ENCODE data around the gene DCTN4.
A peak's percentile ranks its signal among the peaks of the same experiment; 100 is the strongest.

The DCTN4 gene

DNA sequence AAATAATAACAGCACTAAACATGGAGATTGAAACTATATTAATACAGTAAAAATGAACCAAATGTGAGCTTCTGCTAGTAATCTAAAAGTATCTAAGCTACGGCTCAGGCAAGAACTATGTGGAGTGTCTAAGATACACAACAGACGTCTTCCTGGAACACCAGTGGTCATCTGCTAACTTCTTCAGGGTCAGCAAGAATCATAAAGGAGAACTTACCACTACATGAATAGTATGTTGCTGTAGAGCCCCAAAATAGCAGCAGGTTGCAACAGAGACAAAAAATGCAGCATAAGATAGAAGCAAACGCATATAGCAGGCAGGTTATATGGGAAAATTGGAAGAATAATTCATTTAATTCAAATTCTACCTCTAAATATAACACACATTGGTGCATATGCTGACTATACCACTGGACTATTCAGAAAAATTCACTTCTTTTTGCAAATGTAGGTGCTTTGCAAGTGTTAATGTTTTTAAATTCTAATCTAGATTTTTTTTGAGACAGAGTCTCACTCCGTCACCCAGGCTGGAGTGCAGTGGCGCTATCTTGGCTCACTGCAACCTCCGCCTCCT lies 27.1 kb downstream of the DCTN4 start:
- no peak for DNase-seq

DNA sequence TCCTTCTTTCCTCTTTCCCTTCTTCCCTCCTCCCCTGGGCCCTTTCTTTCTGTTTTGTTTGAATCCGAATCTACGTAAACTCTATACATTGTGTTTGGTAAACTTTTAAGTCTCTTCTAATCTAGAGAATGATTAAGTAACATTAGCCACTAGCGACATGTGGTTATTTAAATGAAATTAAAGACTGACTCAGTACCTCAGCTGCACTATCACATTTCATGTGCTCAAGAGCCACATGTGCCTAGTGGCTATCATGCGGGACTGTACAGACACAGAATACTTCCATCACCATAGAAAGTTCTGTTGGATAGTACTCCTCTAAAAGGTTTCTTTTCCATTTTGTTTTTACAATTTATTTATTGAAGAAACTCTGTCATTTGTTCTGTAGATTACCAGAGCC lies 29.0 kb downstream of the DCTN4 start:
- no peak for DNase-seq

DNA sequence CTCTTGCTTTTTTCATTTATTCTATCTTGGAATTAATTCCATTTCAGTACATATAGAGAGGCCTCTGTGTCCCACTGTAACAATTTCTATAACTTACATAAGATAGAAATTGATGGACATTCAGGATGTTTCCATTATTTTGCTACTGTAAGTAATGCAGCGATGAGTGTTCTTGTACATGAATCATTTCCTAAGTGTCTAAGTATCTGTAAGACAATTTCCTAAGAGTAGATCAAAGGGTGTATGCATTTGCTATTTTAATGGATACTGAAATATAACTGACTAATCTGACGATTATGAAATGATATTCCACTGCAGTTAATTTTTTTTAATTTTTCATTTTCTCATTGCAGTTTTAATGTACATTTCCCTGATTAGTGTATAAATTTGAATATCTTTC lies 35.0 kb downstream of the DCTN4 start:
- no peak for DNase-seq

DNA sequence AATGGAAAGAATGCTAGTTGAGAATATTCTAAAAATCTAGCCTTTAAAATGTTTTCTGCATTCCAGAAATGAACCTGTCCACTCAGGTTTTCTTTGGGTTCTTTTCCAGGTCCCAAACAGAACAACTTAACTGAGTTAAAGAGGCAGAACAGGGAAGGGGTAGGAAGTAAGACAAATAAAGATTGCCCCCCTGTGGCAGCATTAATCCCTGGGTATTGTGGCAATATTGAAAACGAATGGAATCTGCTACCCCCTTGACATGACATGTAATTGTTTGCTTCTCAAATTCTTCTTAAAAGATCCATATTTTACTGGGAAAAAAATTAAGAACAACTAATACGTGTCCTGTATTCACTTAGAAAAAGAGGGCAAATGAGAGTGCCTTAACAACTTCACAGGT lies 48.7 kb downstream of the DCTN4 start:
- no peak for DNase-seq

DNA sequence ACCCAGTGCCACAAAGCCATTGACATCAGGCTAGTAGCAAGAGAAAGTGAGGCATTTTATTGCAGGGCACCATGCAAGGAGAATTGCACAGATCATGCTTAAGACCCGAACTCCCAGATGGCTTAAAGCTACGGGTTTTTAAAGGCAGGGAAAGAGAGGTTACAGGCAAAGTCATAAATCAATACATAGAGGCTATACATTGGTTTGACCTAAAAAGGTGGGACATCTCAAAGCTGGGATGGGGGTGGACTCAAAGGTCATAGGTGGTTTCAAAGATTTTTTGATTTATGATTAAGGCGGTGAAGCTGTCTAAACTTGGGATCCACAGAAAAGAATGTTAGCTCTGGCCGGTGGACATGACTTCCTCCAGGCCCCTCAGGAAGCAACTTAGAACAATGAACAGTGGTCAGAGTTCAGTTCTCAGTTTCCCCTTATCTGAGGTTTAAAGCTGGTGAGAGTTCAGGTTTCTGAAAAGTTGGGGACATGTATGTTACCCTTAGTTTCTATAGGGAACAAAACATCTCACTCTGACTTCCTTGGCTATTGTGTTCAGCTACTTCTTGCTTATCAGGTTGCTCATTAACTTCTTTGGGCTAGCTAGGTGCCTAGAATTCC lies 51.9 kb downstream of the DCTN4 start:
- DNase-seq, result no peak

DNA sequence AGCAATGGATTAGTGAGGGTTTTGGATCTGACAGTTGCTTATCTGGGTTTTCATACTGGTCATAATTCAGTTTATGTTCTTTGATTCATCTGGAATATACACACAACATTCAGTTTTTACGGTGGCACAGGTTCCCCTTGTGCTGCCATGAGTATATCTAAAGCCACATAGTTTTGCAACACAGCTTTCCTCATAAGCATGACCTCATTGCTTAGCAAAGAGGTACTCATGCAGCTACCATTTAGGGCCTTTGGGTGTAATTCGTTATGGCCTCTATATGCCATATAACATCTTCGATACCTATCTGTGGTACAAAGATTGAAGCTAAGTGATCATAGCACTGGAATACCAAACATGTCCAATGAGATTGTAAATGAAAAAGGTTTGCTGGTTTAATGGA lies 55.1 kb downstream of the DCTN4 start:
- DNase-seq, result no peak

DNA sequence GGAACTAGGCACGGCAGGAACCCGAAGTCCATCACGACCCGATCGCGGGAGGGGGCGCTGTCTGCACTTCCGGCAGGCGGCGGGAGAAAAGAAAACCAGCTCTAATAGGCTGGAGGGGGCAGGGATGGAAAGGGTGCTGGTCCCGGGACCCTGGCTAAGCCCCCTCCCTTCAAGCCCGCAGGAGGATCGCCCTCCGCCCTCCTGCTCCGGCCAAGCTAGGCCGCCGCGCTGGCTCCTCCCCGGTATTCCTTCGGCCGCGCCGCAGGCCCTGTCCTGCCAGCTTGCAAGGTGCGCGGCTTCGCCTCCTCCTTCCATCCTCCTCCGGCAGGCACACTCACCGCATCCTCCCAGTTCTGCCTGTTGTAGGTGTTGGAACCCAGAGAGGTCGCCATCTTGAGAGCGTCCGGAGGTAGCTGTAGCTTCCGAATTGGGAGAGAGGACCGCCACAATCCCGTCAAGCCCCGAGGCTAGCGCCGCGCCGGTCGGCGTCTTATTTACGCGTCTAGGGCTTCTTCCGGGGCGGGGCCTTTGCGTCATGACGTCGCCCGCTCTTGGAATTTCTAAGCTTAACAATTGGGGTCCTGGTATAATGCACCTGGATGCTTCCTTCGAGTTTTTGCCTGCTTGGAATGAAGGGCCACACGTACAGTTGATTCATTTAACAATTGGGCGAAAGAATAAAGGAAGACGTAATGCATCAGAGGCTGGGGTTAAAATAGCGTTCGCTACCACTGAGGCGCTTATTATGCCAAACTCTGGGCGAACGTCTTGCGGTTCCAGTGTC lies 58.0 kb downstream of the DCTN4 start, which contains the start of gene RBM22:
Gene RBM22 (minus strand): TSS at position 469 of the 784 bp plus-strand sequence. CDS start 77 bp downstream, at position 392.
- peak; percentile 75 for DNase-seq

DNA sequence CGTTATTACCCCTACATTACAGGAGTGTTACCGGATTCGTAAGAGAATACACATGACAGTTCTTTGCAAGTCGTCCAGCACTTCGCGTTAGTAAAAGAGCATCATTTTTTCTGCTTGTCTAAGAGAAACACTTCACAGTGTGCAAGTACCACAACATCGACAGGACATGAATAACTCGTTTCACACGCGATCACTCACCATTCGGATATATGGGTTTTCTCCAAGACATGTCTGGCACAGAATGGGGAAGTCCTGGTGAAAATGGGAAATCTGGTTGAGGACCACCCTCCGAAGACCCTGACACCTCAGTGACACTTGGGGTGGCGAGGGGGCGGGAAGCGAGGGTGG lies 58.6 kb downstream of the DCTN4 start:
- no peak for DNase-seq

DNA sequence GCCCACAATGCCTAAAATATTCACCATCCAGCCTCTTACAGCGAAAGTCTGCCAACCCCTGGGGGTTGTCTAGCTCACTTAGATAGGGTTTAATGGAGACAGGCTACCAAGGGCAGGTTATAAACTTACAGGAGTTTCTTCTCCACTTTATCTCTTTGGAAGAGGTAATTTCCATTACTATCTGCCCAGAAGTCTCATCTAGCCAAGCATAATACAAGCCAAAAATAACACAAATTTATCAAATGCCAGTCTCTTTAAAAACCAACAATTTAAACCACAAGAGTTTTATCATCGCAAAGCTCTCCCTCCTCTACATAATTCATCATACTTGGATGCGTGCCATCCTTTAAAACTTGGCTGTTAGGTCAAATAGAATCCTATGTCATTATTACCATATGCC lies 64.2 kb downstream of the DCTN4 start:
- DNase-seq, result no peak

DNA sequence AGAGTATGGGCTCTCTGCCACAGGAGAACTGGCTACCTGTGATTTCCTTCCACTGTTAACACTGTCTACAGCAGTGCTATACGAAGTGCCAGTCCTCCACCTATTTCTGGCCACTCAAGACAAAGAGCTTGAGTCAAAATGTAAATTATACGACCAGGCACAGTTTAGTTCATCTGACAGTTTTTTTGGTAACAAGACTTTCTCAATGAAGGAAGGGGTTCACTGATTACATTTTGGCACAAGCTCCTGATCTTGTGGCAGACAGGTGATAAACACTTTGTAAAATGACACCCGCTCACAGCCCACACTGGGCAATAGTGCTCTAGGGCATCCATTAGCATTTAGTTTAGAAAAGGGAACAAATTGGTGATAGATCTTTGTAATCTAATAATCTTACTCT lies 66.5 kb downstream of the DCTN4 start:
- DNase-seq, result no peak

DNA sequence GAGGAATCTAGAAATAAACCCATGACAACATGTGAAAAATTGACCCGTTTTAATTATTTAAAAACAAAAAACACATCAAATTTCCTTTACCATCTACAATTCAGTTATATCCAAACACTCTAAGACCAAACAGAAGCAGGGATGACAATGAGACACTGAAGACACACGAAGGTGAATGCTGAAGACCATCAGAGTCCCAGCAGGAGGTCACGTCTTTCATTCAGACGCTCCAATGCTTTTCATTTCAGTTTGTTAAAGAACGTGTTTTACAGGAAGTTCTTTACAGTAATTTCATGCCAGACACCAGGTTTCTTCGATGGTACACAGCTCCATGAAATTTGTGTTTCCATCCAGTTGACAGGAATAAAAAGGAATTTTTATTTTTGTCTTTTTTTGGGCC lies 68.1 kb downstream of the DCTN4 start:
- DNase-seq, result no peak

DNA sequence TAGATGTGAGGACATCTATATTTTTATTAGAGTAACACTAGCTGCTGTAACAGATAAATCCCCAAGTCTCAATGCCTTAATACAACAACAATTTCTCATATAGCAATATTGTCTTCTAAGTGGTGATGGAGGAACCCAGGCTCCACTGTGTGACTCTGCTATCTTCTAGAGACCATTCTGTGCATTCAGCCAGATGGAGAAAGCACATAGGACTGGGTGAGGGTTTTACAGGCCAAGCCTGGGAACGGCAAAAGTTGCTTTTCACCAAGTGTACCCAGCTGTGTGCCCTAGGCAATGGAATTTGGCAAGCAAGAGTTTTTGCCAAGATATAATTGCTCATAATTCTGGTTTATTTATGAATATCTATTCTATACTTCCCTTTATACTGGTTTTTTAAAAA lies 69.7 kb downstream of the DCTN4 start:
- DNase-seq, result no peak

DNA sequence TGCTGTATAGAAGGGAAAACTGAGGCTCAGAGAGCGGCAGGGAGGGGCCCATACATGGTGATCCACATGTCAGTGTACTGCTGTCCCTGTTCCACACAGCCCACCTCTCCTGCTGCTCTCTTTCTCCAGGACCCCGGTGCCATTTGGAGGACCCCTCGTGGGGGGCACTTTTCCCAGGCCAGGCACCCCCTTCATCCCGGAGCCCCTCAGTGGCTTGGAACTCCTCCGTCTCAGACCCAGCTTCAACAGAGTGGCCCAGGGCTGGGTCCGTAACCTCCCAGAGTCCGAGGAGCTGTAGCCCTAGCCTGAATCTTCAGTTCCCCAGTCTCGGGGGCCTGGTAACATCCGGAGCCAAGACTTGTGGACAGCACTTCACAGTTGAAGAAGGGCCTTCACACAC lies 82.2 kb downstream of the DCTN4 start:
- no peak for DNase-seq

DNA sequence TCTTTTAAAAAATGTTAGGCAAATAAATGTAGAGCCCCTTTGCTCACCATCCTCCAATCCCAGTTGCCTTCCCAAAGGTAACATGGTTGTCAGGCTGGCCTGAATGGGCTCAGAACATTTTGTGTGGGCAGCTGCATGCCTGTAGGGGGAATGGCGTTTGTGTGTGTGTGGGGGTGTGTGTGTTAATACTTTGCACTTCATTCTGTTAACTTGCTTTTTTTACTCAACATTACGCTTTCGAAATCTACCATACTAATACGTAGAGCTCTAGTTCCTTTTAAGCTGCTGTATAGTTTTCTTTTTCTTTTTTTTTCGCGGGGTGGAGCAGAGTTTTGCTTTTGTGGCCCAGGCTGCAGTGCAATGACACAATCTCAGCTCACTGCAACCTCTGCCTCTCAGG lies 83.7 kb downstream of the DCTN4 start:
- no peak for DNase-seq

DNA sequence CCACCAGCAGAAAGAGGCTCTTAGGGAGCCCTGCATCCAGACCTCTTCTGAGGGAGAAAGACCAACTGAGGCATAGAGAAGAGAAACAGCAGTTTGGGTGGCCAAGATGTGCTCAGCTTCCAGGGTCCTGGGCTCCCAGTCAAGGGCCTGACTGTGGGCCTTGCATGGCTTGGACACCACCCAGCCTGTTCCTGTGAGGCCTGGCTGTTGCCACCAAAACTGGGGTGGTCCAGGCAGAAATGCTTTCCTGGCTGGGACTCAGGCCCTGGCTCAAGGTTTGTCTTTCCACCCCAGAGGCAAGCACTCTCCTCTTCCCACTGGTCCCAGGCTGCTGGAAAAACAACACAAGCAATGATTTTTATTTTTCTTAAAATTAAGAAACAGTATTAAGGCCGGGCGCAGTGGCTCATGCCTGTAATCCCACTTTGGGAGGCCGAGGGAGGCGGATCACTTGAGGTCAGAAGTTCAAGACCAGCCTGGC lies 84.4 kb downstream of the DCTN4 start:
- no peak for DNase-seq

DNA sequence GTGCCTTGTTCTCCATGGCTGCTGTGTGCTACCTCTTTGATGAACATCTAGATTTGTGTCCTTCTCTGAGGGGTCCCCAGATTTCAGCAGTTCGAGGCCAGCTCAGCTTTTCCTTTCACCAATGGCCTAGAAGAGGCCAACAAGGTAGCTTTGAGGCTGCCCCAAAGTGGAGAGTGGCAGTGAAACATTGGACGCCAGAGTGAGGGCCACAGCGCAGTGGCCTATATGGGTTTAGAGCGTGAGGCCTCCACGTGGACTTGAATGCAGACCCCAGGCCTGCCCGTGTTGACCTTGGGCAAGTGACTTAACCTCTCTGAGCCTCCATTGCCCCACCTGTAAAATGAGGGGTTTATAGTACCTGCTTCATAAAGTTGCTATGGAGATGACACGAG lies 85.9 kb downstream of the DCTN4 start:
- DNase-seq, result no peak

DNA sequence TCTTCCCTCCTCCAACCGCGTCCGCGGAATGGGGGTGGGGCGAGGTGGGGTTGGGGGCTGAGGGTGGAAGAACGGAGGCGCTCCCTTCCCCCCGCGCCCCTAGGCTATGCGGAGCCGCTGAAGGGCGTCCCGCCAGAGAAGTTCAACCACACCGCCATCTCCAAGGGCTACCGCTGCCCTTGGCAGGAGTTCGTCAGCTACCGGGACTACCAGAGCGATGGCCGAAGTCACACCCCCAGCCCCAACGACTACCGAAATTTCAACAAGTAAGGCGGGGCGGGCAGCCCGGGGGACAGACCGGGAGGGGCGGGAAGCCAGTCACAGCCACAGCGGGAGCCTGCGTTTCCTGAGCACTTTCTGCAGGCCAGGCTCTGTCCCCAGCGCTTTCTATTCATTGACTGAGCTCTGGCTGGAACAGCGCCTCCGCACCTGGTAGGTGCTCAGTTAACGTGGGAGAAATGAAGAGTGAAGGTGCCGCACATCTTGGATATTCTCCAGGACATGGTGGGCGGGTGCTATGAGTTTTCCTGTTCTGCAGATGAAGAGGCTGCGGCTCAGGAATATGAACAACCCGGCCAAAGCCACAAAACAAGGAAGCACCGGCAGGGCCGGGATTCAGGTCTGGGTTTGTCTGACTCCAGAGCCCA lies 86.5 kb downstream of the DCTN4 start:
- DNase-seq, result no peak

DNA sequence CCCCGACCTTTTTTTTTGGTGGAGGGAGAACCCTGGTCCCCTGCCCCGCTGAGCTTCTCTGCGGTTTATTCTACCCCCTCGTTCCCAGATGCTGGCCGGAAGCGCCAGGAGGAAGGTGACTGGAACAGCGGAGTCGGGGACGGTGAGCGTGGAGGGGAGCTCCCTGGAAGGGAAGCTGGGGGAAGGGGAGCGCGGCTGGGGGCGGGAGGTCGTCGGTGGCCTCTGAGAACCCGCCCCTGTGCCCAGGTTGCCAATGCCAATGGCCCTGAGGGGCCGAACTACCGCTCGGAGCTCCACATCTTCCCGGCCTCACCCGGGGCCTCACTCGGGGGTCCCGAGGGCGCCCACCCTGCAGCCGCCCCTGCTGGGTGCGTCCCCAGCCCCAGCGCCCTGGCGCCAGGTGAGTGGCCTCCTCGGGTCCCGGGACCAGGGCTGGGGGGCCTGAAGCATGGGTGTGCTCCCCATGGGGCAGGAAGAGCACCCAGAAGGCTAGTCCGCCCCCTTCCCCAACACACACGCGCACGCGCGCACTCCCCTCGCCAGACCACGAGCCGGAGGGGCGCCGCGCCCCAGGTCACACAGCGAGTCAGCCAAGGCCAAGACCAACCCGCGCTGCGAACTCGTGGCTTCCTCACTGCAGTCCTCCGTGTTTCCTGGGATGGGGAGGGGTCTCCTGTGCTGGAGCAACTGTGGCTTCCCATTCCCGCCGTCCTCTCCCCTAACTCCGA lies 87.1 kb downstream of the DCTN4 start:
- no peak for DNase-seq

DNA sequence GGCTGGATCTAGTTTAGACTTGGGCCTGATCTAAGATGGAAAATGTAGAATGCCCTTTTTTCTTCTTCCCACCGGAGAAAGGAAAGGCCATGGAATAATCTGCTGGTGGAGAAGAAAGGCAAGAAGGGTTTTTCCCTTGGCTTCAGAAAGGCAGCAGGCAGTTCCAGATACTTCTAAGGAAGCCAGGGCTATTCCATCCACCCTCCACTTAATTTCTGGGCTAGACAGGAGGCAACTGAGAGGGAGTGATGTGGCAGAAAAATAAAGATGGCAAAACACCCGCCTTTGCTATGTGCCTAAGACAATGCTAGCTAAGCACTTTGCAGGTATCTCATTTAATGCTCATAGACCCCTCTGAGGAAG lies 87.9 kb downstream of the DCTN4 start:
- no peak for DNase-seq

DNA sequence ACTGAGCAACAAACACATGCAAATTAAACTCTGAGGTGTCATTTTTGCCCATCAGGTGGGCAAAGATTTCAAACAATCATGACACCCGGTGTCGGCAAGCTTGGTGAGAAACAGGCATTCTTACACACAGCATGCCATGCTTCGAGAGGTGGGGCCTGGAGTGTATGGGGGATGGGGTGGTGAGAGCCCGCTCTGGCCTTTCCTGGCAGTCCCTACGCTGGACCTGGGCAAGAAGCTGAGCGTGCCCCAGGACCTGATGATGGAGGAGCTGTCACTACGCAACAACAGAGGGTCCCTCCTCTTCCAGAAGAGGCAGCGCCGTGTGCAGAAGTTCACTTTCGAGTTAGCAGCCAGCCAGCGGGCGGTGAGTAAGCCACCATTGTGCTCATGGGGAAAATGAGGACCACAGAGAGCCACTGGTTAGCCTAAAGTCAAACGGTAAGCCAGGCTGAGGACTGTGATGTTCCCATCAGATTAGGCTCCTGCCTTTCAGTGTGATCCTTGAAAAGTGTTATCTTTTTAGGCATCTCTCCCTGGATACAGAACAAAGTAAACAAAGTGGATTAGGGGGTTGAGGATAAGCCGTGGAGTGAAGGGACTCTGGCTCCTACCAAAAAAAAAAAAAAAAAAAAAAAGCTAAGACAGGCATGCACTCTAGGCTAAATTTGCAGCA lies 88.4 kb downstream of the DCTN4 start:
- DNase-seq, result no peak

DNA sequence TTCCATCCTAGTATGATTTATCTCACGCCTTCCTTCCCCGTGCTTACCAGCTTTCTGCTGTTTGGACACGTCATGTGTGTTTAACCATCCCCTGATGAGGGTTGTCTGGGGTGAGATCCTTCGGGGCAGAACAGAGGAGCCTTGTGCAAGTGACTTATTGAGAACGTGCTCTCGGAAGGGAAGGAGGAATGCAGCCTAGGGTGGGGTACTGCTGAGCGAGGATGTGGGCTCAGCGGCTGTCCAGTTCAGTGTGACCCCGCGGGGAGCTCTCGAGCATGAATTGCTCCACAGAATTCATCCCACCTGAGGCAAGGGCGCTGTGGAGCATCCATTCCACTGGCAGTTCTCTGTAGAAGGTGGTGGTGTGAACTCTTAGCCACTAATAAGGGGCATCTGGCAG lies 93.8 kb downstream of the DCTN4 start:
- DNase-seq, result no peak

DNA sequence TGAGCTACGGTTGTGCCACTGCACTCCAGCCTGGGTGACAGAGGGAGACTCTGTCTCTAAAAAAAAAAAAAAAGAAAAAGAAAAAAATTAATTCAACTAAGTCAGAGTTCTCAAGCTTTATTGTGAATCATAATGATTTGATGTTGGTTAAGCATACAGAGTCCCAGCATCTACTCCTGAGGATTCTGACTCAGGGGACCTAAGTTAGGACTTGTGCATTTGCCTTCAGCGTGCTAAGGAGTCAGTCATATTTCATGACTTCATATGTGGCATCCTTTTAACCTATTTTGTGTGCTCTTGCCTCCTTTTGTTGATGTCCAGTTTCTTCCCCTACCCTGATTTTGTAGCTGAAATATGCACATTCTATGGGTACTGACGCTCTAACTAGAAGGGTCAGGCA lies 94.9 kb downstream of the DCTN4 start:
- DNase-seq, result no peak

Data from NCI-H1105 (cell line).